ENCODE measurements around the gene DYRK3.

DNA sequence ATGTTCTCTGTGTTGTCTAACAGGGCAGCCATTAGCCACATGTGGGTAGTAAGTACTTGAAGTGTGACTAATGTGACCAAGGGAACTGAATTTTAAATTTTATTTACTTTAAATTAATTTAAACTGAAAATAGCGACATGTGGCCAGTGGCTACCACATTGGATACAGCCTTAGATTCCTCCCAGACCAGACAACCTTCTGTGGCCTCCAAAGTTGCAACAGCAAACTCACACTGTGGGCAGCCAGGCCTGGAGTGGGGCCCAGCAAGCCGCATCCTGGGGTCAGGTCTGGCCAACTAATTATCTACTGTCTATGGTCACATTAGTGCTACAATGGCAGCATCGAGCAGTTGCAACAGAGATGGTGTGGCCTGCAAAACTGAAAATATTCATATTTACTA lies 34.8 kb upstream of the DYRK3 start:
- TF ChIP-seq GATA1 (IDR thresholded peaks at IDR 0.05; ENCODE audit: low read depth, low read length) (no peak), POLR2A (IDR thresholded peaks at IDR 0.05; ENCODE audit: low read length) (no peak)
